SH-SY5Y (cell line): ENCODE data around the gene CACNA2D4.

ENCODE experiments used
- GATA2 ChIP-seq: IDR thresholded peaks from 2 replicates; pipeline ENCODE4 v1.6.1; 2011; ENCODE audit warnings: mild to moderate bottlenecking, low read depth, low read length
- GATA3 ChIP-seq: IDR thresholded peaks from 2 replicates; pipeline ENCODE4 v1.6.1; 2011; ENCODE audit warnings: low read depth, mild to moderate bottlenecking, low read length, moderate library complexity

GRCh38 chr12:1884651-1885050 is 33.8 kb downstream of the CACNA2D4 start:
- TF ChIP-seq GATA2 (no peak), GATA3 (no peak)
